HUES64 (cell line): Measurements from ENCODE around the gene MST1.

Experiments used
- H3K27ac ChIP-seq: 2 replicates; pipeline ENCODE4 v1.7.0; 2013; ENCODE audit warnings: low read depth, low read length, inconsistent platforms
- H3K27me3 ChIP-seq: 2 replicates; pipeline ENCODE4 v1.6.1; 2013; ENCODE audit warnings: mild to moderate bottlenecking, low read length; ENCODE audit not compliant: insufficient read depth
- H3K36me3 ChIP-seq: 2 replicates; pipeline ENCODE4 v1.6.1; 2013; ENCODE audit warnings: mild to moderate bottlenecking, low read length; ENCODE audit not compliant: insufficient read depth
- H3K4me1 ChIP-seq: 2 replicates; pipeline ENCODE4 v1.6.1; 2013; ENCODE audit warnings: mild to moderate bottlenecking, low read length, moderate library complexity; ENCODE audit not compliant: insufficient read depth
- H3K4me3 ChIP-seq: 2 replicates; pipeline ENCODE4 v1.5.1; 2013; ENCODE audit warnings: mild to moderate bottlenecking, low read length, moderate library complexity
- H3K9ac ChIP-seq: 2 replicates; pipeline ENCODE4 v1.6.1; 2013; ENCODE audit warnings: mild to moderate bottlenecking, low read depth, low read length
- H3K9me3 ChIP-seq: 2 replicates; pipeline ENCODE4 v1.6.1; 2013; ENCODE audit warnings: low read depth, low read length; ENCODE audit not compliant: insufficient read depth
- WGBS: fragments of 150-250, 120-280 bp; methylation state at CpG from one replicate; pipeline ENCODE4 v1.1.7; 2013; ENCODE audit warnings: missing lambda C conversion rate; 5-methylcytosine and 5-hydroxymethylcytosine counted together

MST1 gene

DNA sequence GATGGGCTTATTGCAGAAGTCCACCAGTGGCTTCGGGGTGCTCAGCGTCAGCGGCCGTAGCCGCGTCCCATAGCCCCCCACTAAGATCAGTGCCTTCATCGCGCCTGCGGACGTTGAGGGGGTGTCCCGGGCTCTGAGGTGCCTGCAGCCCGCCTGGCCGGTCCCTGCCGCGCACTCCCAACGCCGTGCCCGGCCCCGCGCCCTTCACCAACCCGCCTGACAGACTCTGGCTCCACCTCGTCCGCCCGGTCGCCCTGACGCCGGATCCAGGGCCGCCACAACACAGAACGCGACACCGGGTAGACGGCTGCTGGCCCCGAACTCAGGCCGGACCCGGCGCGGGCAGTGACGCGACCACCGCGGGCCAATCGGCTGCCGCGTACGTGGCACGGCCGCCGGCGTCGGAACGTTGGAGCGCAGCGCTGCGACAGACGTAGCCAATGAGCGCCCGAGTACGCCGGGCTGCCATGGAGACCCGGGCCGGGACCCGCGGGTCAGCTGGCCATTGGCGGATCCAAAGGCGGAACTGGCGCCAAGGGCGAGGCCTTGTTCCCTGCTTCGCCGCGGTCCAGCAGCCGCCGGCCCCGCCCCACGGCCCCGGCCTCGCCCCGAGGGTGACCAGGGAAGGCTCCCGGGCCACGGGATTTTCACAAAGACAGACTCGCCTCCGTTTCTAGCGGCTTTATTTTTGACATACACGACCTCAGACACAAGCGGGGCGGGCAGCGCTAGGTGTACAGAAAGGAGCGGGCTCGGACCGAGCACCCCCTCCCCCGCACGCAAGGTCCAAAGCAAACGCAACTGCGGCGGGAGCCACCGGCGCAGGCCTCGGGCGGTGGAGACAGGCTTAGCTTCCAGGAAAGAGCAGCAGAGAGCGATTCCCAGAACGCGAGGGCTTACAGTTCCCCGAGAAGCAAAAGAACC, 34.6 kb upstream of the MST1 start, which contains the start of gene GMPPB:
Gene GMPPB (minus strand): TSS at position 324 of the 924 bp plus-strand sequence. CDS start 225 bp downstream, at position 99.
- under 1% methylated on average over 102 of the region's 102 CpGs for WGBS
- no peaks in the 10 kb centered on the region for H3K9me3 ChIP-seq
- peaks cover 47% of the 10 kb centered on the region for H3K36me3 ChIP-seq
- H3K27ac ChIP-seq: peak within 1 kb of the TSS; percentile 91
- H3K4me1 ChIP-seq: peaks cover under 1% of the 10 kb centered on the region; the same call in 1 of the 2 replicates
- peak within 1 kb of the TSS; percentile 95 for H3K9ac ChIP-seq
- H3K27me3 ChIP-seq: no peaks in the 10 kb centered on the region
- H3K4me3 ChIP-seq: peak within 1 kb of the TSS; percentile 96

DNA sequence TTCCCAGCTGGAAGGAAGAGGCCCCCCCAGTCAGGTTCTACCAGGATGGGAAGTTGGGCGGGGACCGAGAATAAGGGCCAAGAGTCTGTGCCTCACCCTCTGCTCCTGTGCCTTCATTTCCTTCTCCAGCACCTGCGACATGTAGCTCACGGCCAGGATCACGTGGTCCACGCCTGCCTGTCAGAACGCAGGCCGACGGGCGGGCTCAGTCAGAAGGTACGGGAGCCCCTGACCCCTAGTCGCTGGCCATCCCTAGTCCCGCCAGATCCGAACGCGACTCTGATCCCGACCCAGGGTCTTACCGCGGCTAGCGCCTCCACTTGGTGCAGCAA, 34.0 kb upstream of the MST1 start:
- Histone ChIP-seq H3K27ac (peak overlapping the region; percentile 90), H3K36me3 (peaks cover 45% of the 10 kb centered on the region), H3K9ac (peak overlapping the region; percentile 95), H3K27me3 (no peaks in the 10 kb centered on the region), H3K4me3 (peak overlapping the region; percentile 96), H3K4me1 (peaks cover 6% of the 10 kb centered on the region; the same call in 1 of the 2 replicates), H3K9me3 (no peaks in the 10 kb centered on the region)
- 4% methylated on average over 20 of the region's 20 CpGs for WGBS

DNA sequence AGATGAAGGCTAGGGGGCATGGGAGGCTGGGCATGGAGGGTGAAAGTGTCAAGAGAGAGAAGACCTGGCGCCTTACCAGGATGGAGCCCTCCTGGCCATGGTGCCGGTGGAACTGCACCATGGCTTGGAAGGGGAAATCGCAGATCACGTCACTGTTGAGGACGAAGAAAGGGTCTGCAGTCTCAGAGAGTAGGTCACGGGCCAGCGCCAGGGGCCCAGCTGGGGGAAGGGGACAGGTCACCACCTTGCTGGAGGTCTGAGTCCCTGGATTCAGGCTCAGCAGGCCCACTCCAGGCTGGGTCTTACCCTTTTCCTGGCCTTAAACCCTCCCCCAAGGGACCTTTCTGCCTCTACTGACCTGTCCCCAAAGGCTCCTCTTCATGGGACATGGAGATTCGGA, 33.6 kb upstream of the MST1 start:
- WGBS: 87% methylated on average over 8 of the region's 8 CpGs
- Histone ChIP-seq H3K36me3 (peaks cover 41% of the 10 kb centered on the region), H3K27ac (peak overlapping the region; percentile 90)

DNA sequence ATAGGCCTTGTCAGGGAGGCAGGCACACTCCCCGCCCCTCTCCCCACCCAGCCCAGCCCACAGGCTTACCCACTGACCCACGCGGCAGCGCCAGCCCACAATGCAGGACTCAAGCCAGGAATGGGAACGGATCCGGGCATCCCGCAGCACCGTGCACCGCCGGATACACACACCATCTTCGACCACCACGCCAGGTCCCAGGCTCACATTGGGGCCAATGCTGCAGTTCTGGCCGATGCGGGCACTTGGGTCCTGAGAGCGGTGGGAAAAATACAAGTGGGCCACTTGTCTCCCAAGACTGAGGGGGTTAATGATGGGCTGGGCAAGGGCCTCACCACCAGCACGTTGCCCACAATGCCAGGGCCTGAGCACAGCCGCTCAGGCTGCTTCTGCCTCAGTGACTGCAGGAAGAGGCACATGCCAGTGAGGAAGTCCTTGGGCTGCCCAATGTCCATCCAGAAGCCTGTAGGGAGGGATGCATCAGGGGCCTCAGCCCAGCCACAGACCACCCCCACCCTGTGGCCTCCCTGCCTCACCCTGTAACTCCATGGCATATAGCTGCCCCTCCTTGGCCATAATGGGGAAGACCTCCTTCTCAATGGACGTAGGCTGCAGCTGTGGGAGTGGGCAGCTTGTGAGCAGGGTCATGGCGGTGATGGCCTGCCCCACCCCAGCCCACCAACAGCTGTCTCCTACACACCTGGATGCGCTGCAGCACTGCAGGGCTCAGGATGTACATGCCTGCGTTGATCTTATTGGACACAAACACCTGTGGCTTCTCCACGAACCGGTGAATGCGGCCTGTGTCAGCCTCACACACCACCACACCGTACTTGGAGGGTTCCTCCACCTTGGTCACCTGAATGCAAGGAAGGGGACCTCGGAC, 32.9 kb upstream of the MST1 start:
- Histone ChIP-seq H3K4me1 (peaks cover 6% of the 10 kb centered on the region; the same call in 1 of the 2 replicates), H3K27ac (no peak overlapping the region), H3K9me3 (no peaks in the 10 kb centered on the region), H3K9ac (no peak overlapping the region), H3K4me3 (no peak overlapping the region), H3K36me3 (peaks cover 33% of the 10 kb centered on the region), H3K27me3 (no peaks in the 10 kb centered on the region)
- WGBS: 96% methylated on average over 26 of the region's 26 CpGs

More for the DNA sequence above, 33.6 kb upstream of the MST1 start:
- H3K9me3 ChIP-seq: no peaks in the 10 kb centered on the region
- H3K4me3 ChIP-seq: peak overlapping the region; percentile 96
- H3K9ac ChIP-seq: peak overlapping the region; percentile 95
- H3K27me3 ChIP-seq: no peaks in the 10 kb centered on the region
- peaks cover 6% of the 10 kb centered on the region; the same call in 1 of the 2 replicates for H3K4me1 ChIP-seq

DNA sequence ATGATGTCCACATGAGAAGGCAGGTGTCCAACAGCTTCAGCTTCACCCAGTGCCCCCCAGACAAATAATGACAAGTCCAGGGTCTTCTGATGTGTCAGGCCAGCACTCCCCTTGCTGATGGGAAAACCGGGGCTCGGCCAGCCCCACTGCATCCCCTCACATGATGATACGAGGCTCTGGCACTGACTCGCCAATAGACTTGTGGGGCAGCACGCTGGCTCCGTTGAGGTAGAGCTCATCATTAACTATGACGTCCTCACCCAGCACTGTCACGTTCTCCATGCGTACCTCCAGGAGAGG, 32.3 kb upstream of the MST1 start:
- peaks cover 6% of the 10 kb centered on the region; the same call in 1 of the 2 replicates for H3K4me1 ChIP-seq
- H3K9ac ChIP-seq: no peak overlapping the region
- no peaks in the 10 kb centered on the region for H3K27me3 ChIP-seq
- no peaks in the 10 kb centered on the region for H3K9me3 ChIP-seq
- H3K27ac ChIP-seq: no peak overlapping the region
- 94% methylated on average over 9 of the region's 9 CpGs for WGBS
- peaks cover 28% of the 10 kb centered on the region for H3K36me3 ChIP-seq
- H3K4me3 ChIP-seq: no peak overlapping the region

DNA sequence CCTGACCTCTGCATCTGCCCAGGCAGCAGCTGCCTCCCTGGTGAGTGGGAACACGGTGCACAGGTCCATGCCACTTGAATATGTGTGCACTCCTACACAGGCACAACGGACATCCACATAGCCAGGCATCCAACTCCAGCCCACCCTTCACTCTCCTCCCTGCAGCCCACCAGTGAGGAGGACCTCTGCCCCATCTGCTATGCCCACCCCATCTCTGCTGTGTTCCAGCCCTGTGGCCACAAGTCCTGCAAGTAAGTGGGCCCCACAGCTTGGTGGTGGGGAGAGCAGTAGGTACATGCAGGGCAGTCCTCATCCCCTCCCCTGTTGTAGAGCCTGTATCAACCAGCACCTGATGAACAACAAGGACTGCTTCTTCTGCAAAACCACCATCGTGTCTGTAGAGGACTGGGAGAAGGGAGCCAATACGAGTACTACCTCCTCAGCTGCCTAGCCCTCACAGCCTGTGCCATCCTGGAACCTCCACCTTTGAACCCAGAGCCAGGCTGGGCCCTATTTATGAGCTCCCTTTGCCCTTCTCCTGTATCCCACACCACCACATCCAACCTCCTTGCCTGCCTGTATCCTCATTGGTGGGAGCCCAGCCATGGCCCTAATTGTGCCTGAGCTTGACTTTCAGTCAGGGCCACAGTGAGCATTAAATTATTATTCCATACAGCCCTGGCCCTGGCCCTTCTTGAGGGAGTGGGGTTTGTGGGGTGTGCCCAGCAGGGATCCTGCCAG, 31.8 kb upstream of the MST1 start:
- no peak overlapping the region for H3K9ac ChIP-seq
- H3K27ac ChIP-seq: no peak overlapping the region
- H3K4me1 ChIP-seq: peaks cover 6% of the 10 kb centered on the region; the same call in 1 of the 2 replicates
- peaks cover 25% of the 10 kb centered on the region for H3K36me3 ChIP-seq
- H3K9me3 ChIP-seq: no peaks in the 10 kb centered on the region
- WGBS: 91% methylated on average over 4 of the region's 4 CpGs
- H3K4me3 ChIP-seq: no peak overlapping the region
- no peaks in the 10 kb centered on the region for H3K27me3 ChIP-seq

DNA sequence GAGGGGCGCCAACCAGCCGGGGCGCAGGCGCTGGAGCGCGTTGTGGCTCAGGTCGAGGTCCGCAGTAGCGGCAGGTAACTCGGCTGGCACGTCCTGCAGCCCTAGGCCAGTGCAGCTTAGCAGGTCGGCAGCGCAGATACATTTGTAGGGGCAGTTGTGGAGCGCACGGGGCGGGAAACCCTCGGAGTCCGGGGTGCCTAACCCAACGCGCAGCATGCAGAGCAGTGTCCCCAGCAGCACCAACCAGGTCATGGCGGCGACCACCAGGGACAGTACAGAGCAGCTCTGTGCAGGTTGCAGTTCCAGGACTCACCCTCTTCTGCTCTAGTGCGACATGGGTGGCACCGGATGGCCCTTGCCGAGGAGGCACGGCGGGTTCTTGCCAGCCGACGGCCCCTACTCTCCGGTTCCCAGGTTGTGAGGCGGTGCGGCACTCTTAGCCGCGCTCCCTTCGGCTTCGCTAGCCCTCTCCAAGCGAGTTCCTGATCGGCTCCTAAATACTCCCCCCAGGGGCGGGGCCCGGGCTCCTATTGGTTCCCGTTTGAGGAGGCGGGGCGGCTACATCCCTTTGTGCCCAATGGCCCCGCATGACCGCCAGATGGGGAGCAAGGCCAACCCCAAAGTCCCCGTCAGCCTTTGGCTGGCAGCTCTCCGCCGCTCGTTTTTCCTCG, 30.1 kb upstream of the MST1 start, which contains the start of gene AMIGO3:
Gene AMIGO3 (minus strand): TSS at position 471 of the 671 bp plus-strand sequence. CDS start 219 bp downstream, at position 252.
- H3K9ac ChIP-seq: peak within 1 kb of the TSS; percentile 83
- H3K27me3 ChIP-seq: no peaks in the 10 kb centered on the region
- peak within 1 kb of the TSS; percentile 35; the same call in 1 of the 2 replicates for H3K27ac ChIP-seq
- peaks cover 27% of the 10 kb centered on the region for H3K36me3 ChIP-seq
- H3K4me3 ChIP-seq: peak within 1 kb of the TSS; percentile 67
- peaks cover 6% of the 10 kb centered on the region; the same call in 1 of the 2 replicates for H3K4me1 ChIP-seq
- H3K9me3 ChIP-seq: no peaks in the 10 kb centered on the region
- WGBS: 4% methylated on average over 50 of the region's 50 CpGs

DNA sequence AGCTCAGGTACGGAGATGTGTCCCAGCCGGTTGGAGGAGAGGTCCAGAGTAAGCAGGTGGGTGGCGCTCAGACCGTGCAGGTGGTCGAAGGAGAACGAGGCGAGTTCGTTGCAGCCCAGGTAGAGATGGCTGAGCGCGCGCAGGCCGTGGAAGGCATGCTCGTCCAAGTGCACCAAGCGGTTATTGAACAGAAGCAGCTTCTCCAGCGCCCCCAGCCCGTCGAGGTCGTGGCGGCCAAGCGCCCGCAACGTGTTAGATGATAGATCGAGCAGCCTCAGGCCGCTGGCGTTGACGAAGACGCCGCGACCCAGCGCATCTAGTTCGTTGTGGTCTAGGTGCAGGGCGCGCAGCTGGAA, 29.6 kb upstream of the MST1 start:
- Histone ChIP-seq H3K27me3 (no peaks in the 10 kb centered on the region), H3K4me1 (peaks cover 6% of the 10 kb centered on the region; the same call in 1 of the 2 replicates), H3K4me3 (peak overlapping the region; percentile 67), H3K27ac (peak overlapping the region; percentile 9; the same call in 1 of the 2 replicates), H3K9ac (peak overlapping the region; percentile 83), H3K36me3 (peaks cover 27% of the 10 kb centered on the region), H3K9me3 (no peaks in the 10 kb centered on the region)
- WGBS: 42% methylated on average over 33 of the region's 33 CpGs

DNA sequence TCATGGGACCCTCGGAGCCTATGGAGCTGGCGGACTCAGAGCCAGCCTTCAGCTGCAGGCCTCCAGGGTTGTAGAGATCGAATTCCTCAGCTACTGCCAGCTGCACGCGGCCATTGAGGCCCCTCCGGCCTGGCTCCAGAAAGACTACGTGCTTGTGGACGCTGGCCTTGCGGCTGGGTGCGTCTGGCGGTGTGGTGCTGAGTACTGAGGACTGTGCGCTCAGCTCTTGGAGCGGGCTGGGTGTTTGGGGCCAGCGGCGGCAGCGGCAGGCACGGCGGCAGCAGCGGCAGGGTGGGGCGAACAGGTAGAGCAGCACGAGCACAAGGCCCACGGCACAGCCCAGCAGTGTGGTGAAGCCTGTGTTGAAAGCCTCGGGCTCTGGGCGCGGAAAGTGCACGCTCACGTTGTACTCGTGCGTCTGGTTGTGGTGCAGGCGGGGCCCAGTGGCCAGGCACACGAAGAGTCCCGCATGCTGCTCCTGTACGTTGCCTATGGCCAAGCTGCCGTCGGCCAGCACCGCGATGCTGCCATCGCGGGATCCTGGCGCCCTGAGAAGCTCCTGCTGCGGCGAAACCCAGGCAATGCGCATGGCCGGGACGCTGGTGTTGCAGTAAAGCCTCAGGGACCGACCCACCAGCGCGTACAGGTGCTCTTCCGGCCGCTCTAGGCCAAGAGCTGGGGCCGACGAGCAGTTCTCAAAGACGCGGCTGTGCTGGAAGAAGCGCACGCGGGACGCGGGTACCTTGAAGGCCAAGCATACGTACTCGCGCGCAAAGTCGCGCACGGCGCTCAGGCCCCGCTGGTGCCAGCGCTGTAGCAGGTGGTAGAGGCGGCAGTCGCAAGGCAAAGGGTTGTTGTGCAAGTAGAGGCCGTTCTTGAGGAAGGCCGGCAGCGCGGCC, 28.9 kb upstream of the MST1 start:
- peak overlapping the region; percentile 29; the same call in 1 of the 2 replicates for H3K9ac ChIP-seq
- peaks cover 6% of the 10 kb centered on the region; the same call in 1 of the 2 replicates for H3K4me1 ChIP-seq
- peaks cover 27% of the 10 kb centered on the region for H3K36me3 ChIP-seq
- WGBS: 95% methylated on average over 75 of the region's 75 CpGs
- no peak overlapping the region for H3K27ac ChIP-seq
- no peaks in the 10 kb centered on the region for H3K27me3 ChIP-seq
- H3K4me3 ChIP-seq: peak overlapping the region; percentile 67
- H3K9me3 ChIP-seq: no peaks in the 10 kb centered on the region
